B cell (primary cell): ENCODE measurements around the gene MAP2K1. TPM values are rescaled to one million over a fixed set of nuclear protein-coding genes. Genes with fewer than 3 reads are reported as not detected.
"Not testable (repeated sequence)": the region's sequence is repeated elsewhere in the genome, so short reads cannot be mapped to it uniquely, and the experiment has no call there.

Source experiments
- ATAC-seq: fragments of 200-7000 bp; cut with Tn5 transposase; one replicate; pipeline ENCODE4 v1.10.0; 2021; ENCODE audit warnings: low read depth, mild to moderate bottlenecking, moderate number of reproducible peaks, moderate library complexity
- CTCF ChIA-PET: fragments of 350-600 bp; sonication (Branson Sonifier 250); formaldehyde crosslinking; loops from one replicate; lab custom pipeline; 2021; ENCODE audit warnings: antibody characterized with exemption, inconsistent platforms; lab: Charles Lee
- POLR2A ChIA-PET: fragments of 350-600 bp; sonication (Branson Sonifier 250); formaldehyde crosslinking; loops from one replicate; lab custom pipeline; 2021; ENCODE audit warnings: antibody characterized with exemption; lab: Charles Lee
- DNase-seq: peaks from one replicate; pipeline ENCODE4 v3.0.0; 2013
- H2AFZ ChIP-seq: 2 replicates; pipeline ENCODE4 v1.6.1; 2012; ENCODE audit warnings: mild to moderate bottlenecking, low read depth, low read length; ENCODE audit not compliant: insufficient read depth, poor library complexity, severe bottlenecking
- H3K27ac ChIP-seq, 2 donors: 1 replicate in 1 of 2; 2 replicates in 1 of 2; pipeline ENCODE4 v1.5.1; 2012 to 2013; ENCODE audit warnings: low read length in 2 of 2, mild to moderate bottlenecking in 2 of 2, moderate library complexity in 1 of 2
- H3K27me3 ChIP-seq, 4 experiments: fragments of 200-600 bp in 1 of 4; sonication (generic) in 1 of 4; replicated peaks in 1 of 4; 1 replicate in 2 of 4; 2 replicates in 2 of 4; pipeline versions ENCODE4 v1.6.1 to v1.7.0; 2013 to 2016; ENCODE audit warnings: low read length in 3 of 4, mild to moderate bottlenecking in 2 of 4, mixed read lengths in 1 of 4, moderate library complexity in 1 of 4; ENCODE audit not compliant: insufficient read depth in 4 of 4, control insufficient read depth in 3 of 4; ENCODE audit errors: control extremely low read depth in 1 of 4
- H3K36me3 ChIP-seq, 2 experiments: replicated peaks in 1 of 2; 1 replicate in 1 of 2; 2 replicates in 1 of 2; pipeline versions ENCODE4 v1.6.1 to v1.7.1; 2013; ENCODE audit warnings: low read length in 1 of 2; ENCODE audit not compliant: insufficient read depth in 2 of 2, control insufficient read depth in 1 of 2; ENCODE audit errors: control extremely low read depth in 1 of 2, extremely low read depth in 1 of 2
- H3K4me1 ChIP-seq, 2 donors: fragments of 200-600 bp in 1 of 2; sonication (generic) in 1 of 2; 1 replicate in 1 of 2; 2 replicates in 1 of 2; pipeline versions ENCODE4 v1.5.1 to v1.6.1; 2013 to 2017; ENCODE audit warnings: low read length in 2 of 2; ENCODE audit not compliant: control insufficient read depth in 2 of 2, insufficient read depth in 2 of 2
- H3K4me2 ChIP-seq: replicated peaks from 2 replicates; pipeline ENCODE3; 2012; ENCODE audit warnings: mild to moderate bottlenecking, low read depth, low read length; ENCODE audit not compliant: poor library complexity, severe bottlenecking
- H3K4me3 ChIP-seq, 5 experiments: fragments of 200-600 bp in 1 of 5; sonication (generic) in 1 of 5; 1 replicate in 3 of 5; 2 replicates in 2 of 5; pipeline versions ENCODE4 v1.5.1 to v1.7.0; 2011 to 2016; ENCODE audit warnings: low read length in 4 of 5, mild to moderate bottlenecking in 4 of 5, low read depth in 2 of 5, control low read depth in 1 of 5, moderate library complexity in 1 of 5; ENCODE audit not compliant: insufficient read depth in 1 of 5; ENCODE audit errors: control extremely low read depth in 1 of 5, extremely low read depth in 1 of 5
- H3K79me2 ChIP-seq: fragments of 200-600 bp; sonication (generic); one replicate; pipeline ENCODE4 v1.6.0; 2016; ENCODE audit warnings: low read length; ENCODE audit not compliant: control insufficient read depth, insufficient read depth
- H3K9ac ChIP-seq: fragments of 200-600 bp; sonication (generic); 2 replicates; pipeline ENCODE4 v1.6.1; 2017; ENCODE audit warnings: mild to moderate bottlenecking, low read length, moderate library complexity
- H3K9me3 ChIP-seq, 3 donors: one replicate each; pipeline versions ENCODE4 v1.6.1 to v1.7.1; 2013; ENCODE audit warnings: low read length in 2 of 3; ENCODE audit not compliant: control insufficient read depth in 2 of 3, insufficient read depth in 1 of 3; ENCODE audit errors: control extremely low read depth in 1 of 3
- H4K20me1 ChIP-seq: 2 replicates; pipeline ENCODE4 v1.6.0; 2012; ENCODE audit warnings: mild to moderate bottlenecking, low read length; ENCODE audit not compliant: insufficient read depth, control insufficient read depth, poor library complexity, severe bottlenecking
- H3K27ac Mint-ChIP-seq: one replicate; pipeline ENCODE4 v1.8.0; 2021; ENCODE audit warnings: mixed read lengths
- H3K27me3 Mint-ChIP-seq: one replicate; pipeline ENCODE4 v1.8.0; 2021; ENCODE audit warnings: mixed read lengths
- H3K4me1 Mint-ChIP-seq: one replicate; pipeline ENCODE4 v1.8.0; 2021; ENCODE audit warnings: mixed read lengths
- H3K4me3 Mint-ChIP-seq: one replicate; pipeline ENCODE4 v1.8.0; 2021; ENCODE audit warnings: mixed read lengths
- H3K9me3 Mint-ChIP-seq: one replicate; pipeline ENCODE4 v1.8.0; 2022; ENCODE audit warnings: mixed read lengths; ENCODE audit not compliant: insufficient read depth
- CTCF ChIP-seq: fragments of 200-600 bp; IDR thresholded peaks from one replicate; pipeline ENCODE4 v1.8.0; 2022; ENCODE audit warnings: antibody characterized with exemption, mild to moderate bottlenecking
- EZH2 ChIP-seq: IDR thresholded peaks from 2 replicates; pipeline ENCODE4 v1.6.1; 2012; ENCODE audit warnings: borderline replicate concordance, low read depth, mild to moderate bottlenecking, moderate library complexity, low read length; ENCODE audit not compliant: insufficient read depth, poor library complexity, severe bottlenecking
- WGBS: methylation state at CpG from one replicate; pipeline ENCODE4 v1.1.5; 2013; ENCODE audit warnings: missing lambda C conversion rate; ENCODE audit not compliant: insufficient coverage; 5-methylcytosine and 5-hydroxymethylcytosine counted together
- intact Hi-C: fragments of 100-400 bp; cut with micrococcal nuclease; formaldehyde crosslinking; loops from one replicate; pipeline ENCODE4 v1.10.0; 2022
- polyA plus RNA-seq: library from polyadenylated mRNA; depleted of rRNA; stranded (reverse); fragments of >200 nt; gene quantifications from 2 replicates; pipeline ENCODE4 v1.2.3, GENCODE V29; 2012
- total RNA-seq, 2 donors: library from RNA; stranded (reverse); fragments of 120-200 nt in 1 of 2; gene quantifications; 1 replicate in 1 of 2; 2 replicates in 1 of 2; pipeline versions ENCODE4 v1.2.3 to v1.2.4, GENCODE V29; 2013 to 2022

Gene MAP2K1
- total and polyA plus RNA-seq, 2 donors (not counting 1 experiment from before 2014, with no cell fraction given): 21.6 to 52.3 TPM

- no peak overlapping the region for H3K27ac Mint-ChIP-seq
- Histone ChIP-seq H3K4me1 (no peaks in the 10 kb centered on the region), H3K9ac (no peak overlapping the region), H3K79me2 (no peaks in the 10 kb centered on the region), H3K27me3 (no peaks in the 10 kb centered on the region), H3K36me3 (peaks cover 0 to 9% of the 10 kb centered on the region in 2 experiments), H3K9me3 (peaks cover 0 to 3% (median 0%) of the 10 kb centered on the region in 3 donors), H3K4me3 (no peak overlapping the region), H3K27ac (no peak overlapping the region), H4K20me1 (no peaks in the 10 kb centered on the region), H3K4me2 (no peak overlapping the region), H2AFZ (no peak overlapping the region)
- intact Hi-C loops: loop anchor here (10.0 kb wide), 1 partner anchor 55 kb away; no protein-coding TSS in a partner anchor
- no peaks in the 10 kb centered on the region for H3K27me3 Mint-ChIP-seq
- TF ChIP-seq CTCF: no peak
- TF ChIP-seq EZH2: no peak
- H3K4me3 Mint-ChIP-seq: no peak overlapping the region
- H3K4me1 Mint-ChIP-seq: peaks cover 15% of the 10 kb centered on the region
- no peak for ATAC-seq
- 89% methylated on average over 2 of the region's 3 CpGs for WGBS
- H3K9me3 Mint-ChIP-seq: no peaks in the 10 kb centered on the region
- ChIA-PET CTCF (interaction anchor here (0.6 kb wide), 1 partner anchor 10 kb away, joined by 3 read pairs; no protein-coding TSS in a partner anchor), POLR2A (no interaction called here)
- DNase-seq: no peak
Measured at GRCh38 chr15:66459818-66460615, 73.3 kb downstream of the MAP2K1 start.

GRCh38 chr15:66461294-66461693, 74.6 kb downstream of the MAP2K1 start:
- H3K9me3 Mint-ChIP-seq, H3K27me3 Mint-ChIP-seq, H3K9ac ChIP-seq, H3K36me3 ChIP-seq, H3K27ac ChIP-seq, intact Hi-C loops, DNase-seq, H4K20me1 ChIP-seq, ATAC-seq, H3K9me3 ChIP-seq, H3K4me2 ChIP-seq, H3K27me3 ChIP-seq, H3K79me2 ChIP-seq, H3K4me1 ChIP-seq, H3K4me3 Mint-ChIP-seq, H3K4me3 ChIP-seq, CTCF ChIA-PET, H3K27ac Mint-ChIP-seq, H2AFZ ChIP-seq: not testable (repeated sequence)
- peaks cover 18% of the 10 kb centered on the region for H3K4me1 Mint-ChIP-seq
- POLR2A ChIA-PET: interaction anchor here (0.5 kb wide), 1 partner anchor 74 kb away, joined by 3 read pairs; the partner anchor contains the start of gene MAP2K1
- WGBS: no CpG with 5 or more reads among the region's 6 CpGs
